Measurements from ENCODE around the gene HTT.
A peak's percentile ranks its signal among the peaks of the same experiment; 100 is the strongest.

HTT gene

GRCh38 chr4:3074078-3074845 lies at the start of gene HTT, which contains the start of gene HTT-AS:
HTT (plus strand) TSS chr4:3074681; CDS start chr4:3074826, 145 bp downstream.
HTT-AS (minus strand) TSS chr4:3074538.
- peak; percentile 99 for DNase-seq

- DNase-seq, result no peak
These were observed 48.6 kb upstream of the HTT start for GRCh38 chr4:3025881-3026280.

- DNase-seq, result no peak
These were observed 47.9 kb upstream of the HTT start for GRCh38 chr4:3026540-3026939.

- no peak for DNase-seq
These were observed 45.0 kb upstream of the HTT start for GRCh38 chr4:3029464-3029863.

GRCh38 chr4:3030566-3031356 lies 43.7 kb upstream of the HTT start:
- no peak for DNase-seq

- no peak for DNase-seq
These were observed 43.0 kb upstream of the HTT start for GRCh38 chr4:3031357-3032082.

GRCh38 chr4:3034231-3034630 lies 40.2 kb upstream of the HTT start:
- no peak for DNase-seq

- DNase-seq, result no peak
These were observed 39.2 kb upstream of the HTT start for GRCh38 chr4:3035249-3035648.

- no peak for DNase-seq
These were observed 38.8 kb upstream of the HTT start for GRCh38 chr4:3035674-3036073.

GRCh38 chr4:3036131-3036952 lies 38.1 kb upstream of the HTT start:
- DNase-seq, result no peak

- no peak for DNase-seq
These were observed 36.5 kb upstream of the HTT start for GRCh38 chr4:3037957-3038461.

GRCh38 chr4:3039706-3040366 lies 34.6 kb upstream of the HTT start:
- no peak for DNase-seq

- DNase-seq, result no peak
These were observed 33.9 kb upstream of the HTT start for GRCh38 chr4:3040452-3041191.

- no peak for DNase-seq
These were observed 33.0 kb upstream of the HTT start for GRCh38 chr4:3041192-3042142.

- no peak for DNase-seq
These were observed 32.3 kb upstream of the HTT start for GRCh38 chr4:3042226-3042625.

- no peak for DNase-seq
These were observed 31.0 kb upstream of the HTT start for GRCh38 chr4:3043282-3044020.

- peak; percentile 20 for DNase-seq
These were observed 29.3 kb upstream of the HTT start for GRCh38 chr4:3044870-3045819.

- no peak for DNase-seq
These were observed 28.3 kb upstream of the HTT start for GRCh38 chr4:3046162-3046561.
